NCI-H460 (cell line): ENCODE measurements around the gene SLC9C1. TPM values are rescaled to one million over a fixed set of nuclear protein-coding genes. Genes with fewer than 3 reads are reported as not detected.

ENCODE experiments used
- DNase-seq: peaks from one replicate; pipeline ENCODE4 v3.0.0-alpha.2; 2016; ENCODE audit warnings: low read depth; ENCODE audit errors: extremely low read depth
- total RNA-seq: library from RNA; depleted of rRNA; stranded (reverse); fragments of >200 nt; shearing (Covaris generic); gene quantifications from 2 replicates; pipeline ENCODE4 v1.2.3, GENCODE V29; 2014

SLC9C1 gene
- total RNA-seq, 1 experiment from 2014 or later, result not detected

DNA sequence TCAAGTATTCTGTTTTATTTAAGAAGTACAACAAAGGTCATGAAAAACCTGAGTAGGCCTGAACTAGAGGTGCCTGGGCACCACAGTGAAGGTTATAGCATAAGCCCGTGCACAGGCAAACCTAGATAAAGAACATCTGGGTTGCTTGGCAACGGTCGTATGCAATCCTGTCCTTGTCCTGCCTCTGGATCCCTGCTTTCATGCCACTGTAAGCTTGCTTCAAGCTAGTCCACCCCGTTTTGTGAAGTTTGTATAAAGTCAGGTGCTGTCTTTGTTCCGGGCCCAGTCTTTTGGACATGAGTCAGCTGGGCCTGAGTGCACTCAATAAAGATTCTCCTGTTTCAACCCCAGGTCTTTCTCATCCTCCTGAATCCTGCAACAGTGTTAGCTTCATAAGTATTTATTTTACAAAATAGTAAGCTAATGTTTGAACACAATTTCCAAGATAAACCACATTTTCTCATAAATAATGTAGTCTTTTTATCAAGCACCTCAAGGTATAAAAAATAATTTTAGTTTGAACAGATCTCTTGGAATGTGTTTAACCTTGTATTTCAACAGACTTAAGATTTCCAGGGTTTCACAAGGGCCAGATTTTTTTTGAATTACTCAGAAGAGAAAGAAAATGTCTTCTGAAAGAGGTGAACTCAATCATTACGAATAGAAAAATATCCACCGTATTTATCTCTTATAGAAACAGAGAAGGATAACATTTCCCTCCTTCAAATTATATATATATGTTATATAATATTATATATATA, 14.3 kb upstream of the SLC9C1 start:
- no peak for DNase-seq

DNA sequence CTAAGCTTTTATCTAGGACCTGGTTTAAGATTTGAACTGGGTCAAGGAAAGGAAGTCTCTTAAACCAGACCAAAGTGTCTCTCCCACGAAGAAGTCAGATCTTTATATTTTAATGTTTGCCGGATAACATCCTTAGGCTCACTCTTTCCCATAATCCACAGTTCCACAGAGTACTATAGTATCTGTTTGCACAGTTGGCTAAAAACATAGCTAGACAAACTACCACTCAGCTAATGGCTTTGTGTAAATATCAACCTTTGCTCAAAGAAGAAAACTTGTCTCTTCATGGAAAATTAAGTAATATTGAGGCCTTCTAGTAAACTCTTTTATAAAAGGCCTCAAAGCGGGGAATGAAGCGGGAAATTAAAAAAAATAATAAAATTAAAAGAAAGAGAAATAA, 13.5 kb upstream of the SLC9C1 start:
- no peak for DNase-seq

DNA sequence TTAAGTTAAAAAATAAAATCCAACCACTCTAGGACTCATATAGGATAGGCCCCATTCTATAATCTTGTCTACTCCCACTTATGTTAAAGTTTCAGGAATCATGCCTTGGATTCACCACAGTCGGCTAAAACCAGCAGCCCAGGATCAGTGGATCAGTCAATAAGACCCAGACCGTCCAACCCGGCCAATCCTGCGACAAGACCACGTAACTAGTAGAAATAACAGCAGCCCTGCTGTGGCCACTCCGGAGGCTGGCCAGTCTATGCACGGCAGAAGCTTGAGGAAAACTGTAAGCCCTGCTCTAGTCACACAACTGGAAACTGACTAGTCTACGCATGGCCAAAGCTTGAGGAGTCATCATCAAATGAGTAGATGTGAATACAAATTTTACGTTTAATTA, 12.8 kb upstream of the SLC9C1 start:
- no peak for DNase-seq

DNA sequence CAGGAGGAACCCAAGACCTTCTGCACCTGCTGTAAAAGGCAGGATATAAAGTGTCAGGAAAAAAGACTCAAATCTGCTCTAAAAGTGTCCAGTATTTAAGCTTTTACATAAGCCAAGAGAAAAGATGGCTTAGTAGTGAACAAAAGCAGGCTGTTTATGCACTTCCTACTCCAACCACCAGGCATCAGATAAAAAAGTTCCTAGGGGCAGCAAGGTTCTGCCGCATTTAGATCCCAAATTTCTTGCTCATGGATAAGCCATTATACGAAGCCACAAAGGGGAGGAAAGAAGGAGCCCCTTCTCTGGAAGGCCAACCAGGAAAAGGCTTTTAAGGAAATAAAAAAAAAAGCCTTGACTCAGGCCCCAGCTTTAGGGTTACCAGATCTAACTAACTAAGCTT, 10.6 kb upstream of the SLC9C1 start:
- no peak for DNase-seq

- DNase-seq, result no peak
Observed at GRCh38 chr3:112303764-112304325, 9.8 kb upstream of the SLC9C1 start.

DNA sequence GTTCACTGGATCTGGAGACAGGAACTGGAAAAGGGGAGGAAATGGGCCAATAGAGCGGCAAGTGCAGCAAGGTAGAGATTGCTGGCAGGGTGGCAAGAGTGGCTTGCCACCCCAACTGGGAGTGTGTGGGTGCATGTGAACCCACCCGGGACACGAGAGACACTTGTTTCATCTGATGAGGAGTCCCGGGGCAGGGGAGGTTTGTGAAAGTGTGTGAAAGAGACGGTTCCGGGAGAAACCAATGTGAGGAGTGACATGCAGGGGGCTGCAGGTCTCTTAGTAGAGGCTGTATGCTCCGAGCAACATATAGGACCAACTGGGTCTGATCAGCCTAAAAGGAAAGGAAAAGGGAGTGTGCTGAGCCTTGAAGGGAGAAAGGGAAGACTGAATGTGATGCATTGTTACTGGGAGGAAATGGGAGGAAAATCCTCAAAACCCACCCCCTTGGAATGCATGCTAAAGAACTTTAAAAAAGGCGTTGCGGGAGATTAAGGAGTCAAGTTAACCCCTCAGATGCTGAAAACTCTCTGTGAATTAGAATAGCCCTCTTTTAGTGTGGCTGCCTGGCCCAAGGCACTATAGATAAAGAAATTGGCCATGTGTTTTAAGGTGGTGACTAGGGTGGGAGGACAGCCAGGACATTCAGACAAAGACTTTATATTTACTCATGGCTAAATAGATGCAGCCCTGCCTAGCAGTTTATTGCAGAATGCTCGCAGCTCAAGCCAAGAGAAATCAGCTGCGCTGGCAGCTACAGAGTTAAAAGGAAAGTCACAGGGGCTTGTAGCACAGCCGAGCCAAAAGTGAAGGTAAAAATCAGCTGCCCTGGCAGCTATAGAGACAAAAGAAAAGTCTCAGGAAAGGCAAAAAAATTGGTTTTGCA, 9.1 kb upstream of the SLC9C1 start:
- DNase-seq, result no peak

DNA sequence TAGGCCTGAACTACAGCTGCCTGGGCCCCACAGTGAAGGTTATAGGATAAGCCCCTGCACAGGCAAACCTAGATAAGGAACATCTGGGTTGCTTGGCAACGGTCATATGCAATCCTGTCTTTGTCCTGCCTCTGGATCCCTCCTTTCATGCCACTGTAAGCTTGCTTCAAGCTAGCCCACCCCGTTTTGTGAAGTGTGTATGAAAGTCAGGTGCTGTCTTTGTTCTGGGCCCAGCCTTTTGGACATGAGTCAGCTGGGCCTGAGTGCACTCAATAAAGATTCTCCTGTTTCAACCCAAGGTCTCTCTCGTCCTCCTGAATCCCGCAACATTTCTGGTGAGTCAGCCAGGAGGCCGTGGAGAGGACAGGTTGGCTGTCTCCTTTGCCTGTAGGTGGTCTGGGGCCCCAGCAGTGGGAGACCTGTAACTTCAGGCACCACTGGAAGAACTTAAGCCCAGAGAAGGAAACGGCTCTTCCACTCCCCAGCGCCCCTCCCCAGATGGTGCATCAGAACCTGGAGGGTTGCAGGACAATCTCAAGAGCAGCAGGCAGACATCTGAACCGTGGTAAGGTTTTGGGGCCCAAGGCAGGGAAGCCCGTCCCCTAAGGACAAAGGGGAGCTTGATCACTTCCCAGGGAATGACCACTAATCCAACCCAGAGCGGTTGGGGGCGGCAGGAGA, 8.3 kb upstream of the SLC9C1 start:
- DNase-seq, result no peak

- no peak for DNase-seq
Observed at GRCh38 chr3:112298781-112299180, 4.8 kb upstream of the SLC9C1 start.

DNA sequence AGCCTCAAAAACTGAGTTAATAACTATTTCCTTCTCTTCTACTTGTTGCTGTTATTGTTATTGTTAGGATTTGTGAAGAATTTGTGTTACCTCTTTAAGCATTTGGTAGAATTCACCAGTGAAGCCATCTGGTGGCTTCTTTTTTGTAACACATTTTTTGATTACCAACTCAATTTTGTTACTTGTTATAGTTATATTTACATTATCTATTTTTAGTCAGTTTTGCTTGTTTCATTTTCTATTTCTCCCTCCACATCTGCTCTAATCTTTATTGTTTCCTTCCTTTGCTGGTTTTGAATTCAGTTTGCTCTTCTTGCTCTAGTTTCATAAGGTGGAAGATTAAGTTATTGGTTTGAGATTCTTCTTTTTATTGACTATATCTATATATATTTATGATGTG, 3.7 kb upstream of the SLC9C1 start:
- no peak for DNase-seq

DNA sequence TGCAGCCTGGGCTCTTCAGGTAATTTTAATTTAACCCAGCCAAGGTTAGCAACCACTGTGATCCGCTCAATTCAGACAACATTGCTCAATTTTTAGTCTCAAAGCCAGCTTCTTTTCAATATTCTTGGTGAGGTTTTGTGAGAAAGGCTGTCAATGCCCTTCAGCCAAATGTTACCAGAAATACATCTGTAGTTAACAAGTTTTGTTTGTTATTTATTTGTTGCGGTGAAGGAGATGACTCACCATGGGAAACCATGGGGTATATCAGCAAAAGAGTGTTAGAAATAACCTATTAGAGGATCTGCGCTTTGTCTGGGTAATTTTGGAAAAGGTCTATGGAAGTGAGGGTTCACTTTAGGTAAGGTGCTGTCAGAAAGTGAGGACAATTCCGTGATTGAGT, 5.0 kb downstream of the SLC9C1 start:
- DNase-seq, result no peak

- no peak for DNase-seq
Observed at GRCh38 chr3:112280266-112280665, 13.8 kb downstream of the SLC9C1 start.

GRCh38 chr3:112273536-112273935, 20.5 kb downstream of the SLC9C1 start:
- DNase-seq, result no peak

DNA sequence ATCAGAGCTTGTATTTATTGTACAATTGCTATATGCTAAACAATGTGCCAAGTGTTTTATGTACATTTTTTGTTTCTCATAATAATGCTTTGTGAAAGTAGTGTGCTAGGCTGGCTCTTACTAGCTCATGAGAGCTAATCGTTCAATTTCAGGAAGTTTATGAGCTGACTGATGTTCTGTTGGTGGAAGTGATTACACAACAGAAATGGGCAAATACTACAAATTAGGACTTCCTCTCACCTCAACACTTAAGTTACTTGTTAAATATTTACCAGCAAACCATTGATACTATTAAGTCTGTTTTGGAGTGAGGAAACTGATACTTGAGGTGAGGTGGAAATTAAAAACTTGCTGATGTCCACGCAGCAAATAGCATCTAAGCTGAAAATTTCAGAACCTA, 32.3 kb downstream of the SLC9C1 start:
- no peak for DNase-seq

DNA sequence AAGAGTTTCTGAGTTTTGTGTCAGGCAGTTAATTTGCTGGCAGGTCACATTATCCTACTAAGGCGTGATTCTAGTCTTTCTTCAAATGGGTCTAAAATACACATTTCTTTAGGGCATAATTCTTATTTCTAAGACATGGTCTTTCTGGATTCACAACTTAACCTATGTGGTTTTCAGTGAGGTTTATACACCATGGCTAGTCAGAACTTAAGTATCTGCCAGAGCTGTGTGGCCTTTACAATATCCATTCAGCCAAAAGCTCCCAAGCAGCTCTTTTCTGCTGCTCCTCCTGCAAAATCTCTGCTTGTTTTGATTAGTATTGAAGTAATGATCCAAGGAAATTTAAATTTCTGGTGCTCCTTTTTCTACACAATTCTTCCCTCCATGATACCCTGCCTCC, 33.5 kb downstream of the SLC9C1 start:
- no peak for DNase-seq

- DNase-seq, result no peak
Observed at GRCh38 chr3:112253301-112253971, 40.6 kb downstream of the SLC9C1 start.

- no peak for DNase-seq
Observed at GRCh38 chr3:112247900-112248299, 46.1 kb downstream of the SLC9C1 start.

DNA sequence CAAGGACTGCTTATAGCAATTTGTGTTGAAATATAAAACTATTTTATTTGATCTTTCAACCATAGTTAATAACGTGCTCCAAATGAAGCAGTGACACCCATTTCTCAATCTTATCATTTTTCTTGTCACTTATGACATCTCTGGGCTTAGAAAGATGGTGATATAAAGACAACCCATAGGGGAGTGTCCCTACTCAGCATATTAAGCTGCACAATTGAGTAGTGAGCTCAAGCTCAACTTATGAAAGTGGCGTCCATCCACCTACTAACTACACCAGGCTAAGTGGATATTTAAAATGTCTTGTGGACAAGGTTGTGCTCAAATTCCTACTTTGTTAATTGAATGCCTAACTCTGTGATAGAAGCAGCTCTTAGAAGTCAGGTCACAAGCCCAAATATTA, 46.7 kb downstream of the SLC9C1 start:
- DNase-seq, result no peak

DNA sequence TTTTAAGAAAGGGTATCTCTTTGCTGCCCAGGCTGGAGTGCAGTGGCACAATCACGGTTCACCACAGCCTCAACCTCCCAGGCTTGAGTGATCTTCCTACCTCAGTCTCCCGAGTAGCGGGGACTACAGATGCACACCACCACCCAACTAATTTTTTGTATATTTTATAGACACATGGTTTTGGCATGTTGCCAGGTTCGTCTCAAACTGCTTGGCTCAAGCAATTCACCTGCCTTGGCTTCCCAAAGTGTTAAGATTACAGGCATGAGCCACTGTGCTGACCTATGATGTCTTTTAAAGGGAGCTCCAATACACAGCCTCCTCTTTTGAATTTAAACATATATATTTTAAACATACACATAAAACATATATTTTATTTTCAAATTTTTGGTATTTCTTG, 60.9 kb downstream of the SLC9C1 start:
- no peak for DNase-seq

DNA sequence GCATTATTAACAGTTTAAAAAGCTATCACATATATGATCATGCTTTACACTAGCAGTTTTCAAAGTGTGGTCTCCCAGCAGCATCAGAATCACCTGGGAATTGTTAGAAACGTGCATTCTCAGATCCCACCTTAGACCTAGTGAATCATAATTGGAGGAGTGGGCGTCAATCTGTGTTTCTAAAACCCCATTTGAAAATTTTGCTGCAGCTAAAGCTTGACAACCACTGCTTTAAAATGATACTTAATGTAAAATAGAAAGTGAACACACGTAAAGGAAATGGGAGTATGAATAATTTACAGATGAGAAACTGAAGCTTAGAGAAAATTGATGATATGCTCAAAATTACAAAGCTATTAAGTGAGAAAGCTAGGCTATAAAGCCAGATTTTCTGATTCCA, 62.3 kb downstream of the SLC9C1 start:
- DNase-seq, result no peak

- DNase-seq, result no peak
Observed at GRCh38 chr3:112230033-112230432, 64.0 kb downstream of the SLC9C1 start.

DNA sequence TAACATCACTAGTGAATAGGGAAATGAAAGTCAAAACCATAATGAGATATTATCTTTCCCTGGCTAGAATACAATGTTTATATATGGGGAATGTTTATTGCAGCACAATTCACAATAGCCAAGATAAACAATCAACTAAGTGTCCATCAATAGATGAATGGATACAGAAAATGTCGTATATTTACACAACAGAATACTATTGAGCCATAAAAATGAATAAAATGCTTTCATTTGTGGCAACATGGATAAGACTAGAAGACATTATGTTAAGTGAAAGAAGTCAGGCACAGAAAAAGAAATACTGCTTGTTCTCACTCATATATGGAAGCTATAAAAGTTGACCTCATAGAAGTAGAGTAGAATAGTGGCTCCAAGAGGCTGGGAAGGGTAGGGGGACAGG, 65.2 kb downstream of the SLC9C1 start:
- no peak for DNase-seq
